Stimulated activated CD4-positive, alpha-beta T cell treated with anti-CD3 and anti-CD28 coated beads, Interleukin-1b, Interleukin-23, amount 100 ng/mL, for 24 hours (primary cell): ENCODE measurements around the gene FOXK2.
"Not testable (repeated sequence)": the region's sequence is repeated elsewhere in the genome, so short reads cannot be mapped to it uniquely, and the experiment has no call there.

Source experiments
- DNase-seq, 4 experiments: peaks; one replicate each; pipeline ENCODE4 v3.0.0-alpha.2; 2020; ENCODE audit warnings: low read depth in 4 of 4, low spot score in 1 of 4

FOXK2 gene

DNA sequence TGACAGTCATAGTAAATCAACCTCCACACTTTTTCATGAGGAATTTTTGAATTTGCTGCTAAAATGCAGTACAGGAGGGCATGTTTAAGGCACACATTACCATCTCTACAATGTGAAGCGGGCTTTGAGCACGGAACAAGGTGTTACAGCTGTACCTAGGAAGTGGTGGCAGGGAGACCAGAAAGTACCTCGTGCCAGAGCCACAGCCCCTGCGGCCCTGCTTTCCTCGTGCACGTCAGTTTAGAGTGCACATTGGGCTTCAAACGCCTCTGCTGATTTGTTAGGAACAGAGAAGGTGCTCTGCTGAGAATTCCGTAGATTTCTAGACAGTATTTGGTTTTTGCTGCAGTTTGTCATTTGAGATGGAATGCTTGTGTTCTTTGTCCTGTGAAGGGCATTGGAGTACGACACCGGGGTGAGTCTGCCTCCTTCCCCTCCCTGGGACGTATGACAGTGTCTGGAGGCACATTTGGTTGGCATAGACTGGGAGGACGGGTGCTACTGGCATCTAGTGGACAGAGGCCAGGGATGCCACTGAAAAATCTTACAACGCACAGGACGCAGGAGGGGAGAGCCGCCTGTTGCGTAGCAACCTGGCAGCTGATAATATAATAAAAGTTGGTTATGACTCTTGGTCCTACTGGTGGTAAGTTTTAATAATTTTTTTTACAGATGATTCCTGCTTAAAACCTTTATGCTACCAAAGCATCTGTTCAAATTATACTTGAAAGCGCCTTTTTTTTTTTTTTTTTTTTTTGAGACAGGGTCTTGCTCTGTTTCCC lies 9.1 kb downstream of the FOXK2 start:
- no peak for DNase-seq

DNA sequence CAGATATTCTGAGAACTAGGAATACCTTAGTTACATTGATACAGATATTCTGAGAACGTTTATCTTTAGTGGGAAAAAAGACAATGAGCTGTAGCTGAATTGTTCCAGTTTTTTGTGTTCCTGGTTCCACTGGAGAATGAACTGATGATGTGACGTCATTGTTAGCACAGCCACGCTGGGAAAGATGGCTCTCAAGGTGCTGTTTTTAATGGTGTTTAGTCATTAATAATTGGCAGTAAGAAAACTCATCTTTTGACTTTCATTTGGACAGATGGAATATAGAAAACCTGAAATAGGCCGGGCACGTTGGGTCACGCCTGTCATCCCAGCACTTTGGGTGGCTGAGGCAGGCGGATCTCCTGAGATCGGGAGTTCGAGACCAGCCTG lies 10.4 kb downstream of the FOXK2 start:
- no peak for DNase-seq

DNA sequence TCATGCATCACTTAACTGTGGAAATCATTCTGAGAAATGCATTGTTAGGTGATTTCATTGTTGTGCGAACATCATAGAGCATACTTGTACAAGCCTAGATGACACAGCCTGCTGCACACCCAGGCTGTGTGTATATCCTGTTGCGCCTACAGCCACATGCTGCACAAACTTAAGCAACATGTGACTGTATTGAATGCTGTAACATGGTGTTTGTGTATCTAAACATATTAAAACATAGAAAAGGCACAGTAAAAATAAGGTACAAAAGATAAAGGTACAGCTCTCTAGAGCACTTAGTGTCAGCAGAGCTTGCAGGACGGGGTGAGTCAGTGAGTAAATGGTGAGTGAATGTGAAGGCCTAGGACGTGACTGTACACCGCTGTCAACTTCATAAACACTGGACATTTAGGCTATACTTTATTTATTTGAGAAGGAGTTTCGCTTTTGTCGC lies 11.9 kb downstream of the FOXK2 start:
- no peak for DNase-seq

DNA sequence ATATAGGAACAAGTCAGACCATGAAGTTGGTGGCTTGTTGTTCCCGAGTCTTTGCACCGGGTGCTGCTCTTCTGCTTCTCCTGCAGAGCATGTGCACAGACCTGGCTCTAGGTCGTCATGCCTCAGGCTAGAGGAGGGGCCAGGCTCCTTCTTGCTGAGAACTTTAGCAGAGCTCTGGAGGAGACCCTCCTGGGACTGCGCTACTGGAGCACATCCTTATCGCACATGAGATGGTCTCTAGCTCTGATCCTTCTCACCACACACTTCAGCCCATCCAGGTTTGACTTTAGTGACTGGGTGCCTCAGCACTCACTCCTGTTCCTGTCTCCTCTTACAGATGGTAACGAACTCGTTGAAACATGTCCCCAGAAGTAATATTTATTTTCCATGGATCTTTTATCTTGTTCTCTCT lies 14.9 kb downstream of the FOXK2 start:
- DNase-seq: no peak

DNA sequence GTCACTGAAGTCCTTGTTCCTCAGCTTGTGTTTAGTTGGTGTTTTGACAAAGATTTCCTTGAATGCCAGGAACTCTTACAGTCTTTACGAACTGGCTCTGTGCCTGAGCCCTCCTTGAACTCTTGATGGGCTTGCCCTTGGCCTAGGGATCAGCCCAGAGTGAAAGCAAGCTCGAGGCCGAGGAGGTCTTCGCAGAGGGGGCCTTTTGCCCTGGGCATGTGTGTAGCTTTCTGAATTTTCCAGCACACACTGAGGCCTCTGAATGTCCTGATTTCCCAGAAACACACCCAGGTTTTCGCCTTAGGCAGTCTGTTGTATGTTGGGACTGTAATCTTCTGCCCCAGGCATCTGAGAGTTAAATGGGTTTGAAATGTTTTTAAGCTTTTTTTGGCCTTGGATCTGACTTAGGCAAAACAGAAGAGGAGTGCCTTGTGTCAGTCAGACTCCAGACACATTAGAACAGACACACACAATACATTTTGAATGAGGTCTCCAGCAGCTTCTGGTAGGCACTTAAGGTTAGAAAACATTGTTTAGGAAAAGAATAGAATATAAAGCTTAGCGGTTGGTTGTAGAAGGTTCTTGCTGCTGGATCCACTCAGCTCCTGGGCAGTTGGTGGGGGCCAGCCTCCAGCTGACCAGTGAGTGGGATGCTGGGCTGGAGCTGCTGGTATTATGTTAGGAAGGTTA lies 17.1 kb downstream of the FOXK2 start:
- no peak for DNase-seq

DNA sequence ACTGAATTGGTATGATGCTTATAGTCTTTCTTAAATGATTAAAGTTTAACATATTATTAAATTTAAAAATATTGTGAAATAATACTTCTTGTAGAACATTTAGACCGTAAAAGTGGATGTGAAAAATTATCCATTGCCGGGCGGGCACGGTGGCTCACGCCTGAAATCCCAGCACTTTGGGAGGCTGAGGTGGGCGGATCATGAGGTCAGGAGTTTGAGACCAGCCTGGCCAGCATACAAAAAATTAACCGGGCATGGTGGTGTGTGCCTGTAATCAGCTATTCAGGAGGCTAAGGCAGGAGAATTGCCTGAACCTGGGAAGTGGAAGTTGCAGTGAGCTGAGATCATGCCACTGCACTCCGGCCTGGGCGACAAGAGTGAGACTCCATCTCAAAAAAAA lies 17.7 kb downstream of the FOXK2 start:
- not testable (repeated sequence) for DNase-seq

DNA sequence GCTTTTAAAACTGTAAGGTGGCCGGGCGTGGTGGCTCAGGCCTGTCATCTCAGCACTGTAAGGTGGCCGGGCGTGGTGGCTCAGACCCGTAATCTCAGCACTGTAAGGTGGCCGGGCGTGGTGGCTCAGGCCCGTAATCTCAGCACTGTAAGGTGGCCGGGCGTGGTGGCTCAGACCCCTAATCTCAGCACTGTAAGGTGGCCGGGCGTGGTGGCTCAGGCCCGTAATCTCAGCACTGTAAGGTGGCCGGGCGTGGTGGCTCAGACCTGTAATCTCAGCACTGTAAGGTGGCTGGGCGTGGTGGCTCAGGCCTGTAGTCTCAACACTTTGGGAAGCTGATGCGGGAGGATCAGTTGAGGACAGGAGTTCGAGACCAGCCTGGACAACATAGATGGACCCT lies 19.5 kb downstream of the FOXK2 start:
- not testable (repeated sequence) for DNase-seq

DNA sequence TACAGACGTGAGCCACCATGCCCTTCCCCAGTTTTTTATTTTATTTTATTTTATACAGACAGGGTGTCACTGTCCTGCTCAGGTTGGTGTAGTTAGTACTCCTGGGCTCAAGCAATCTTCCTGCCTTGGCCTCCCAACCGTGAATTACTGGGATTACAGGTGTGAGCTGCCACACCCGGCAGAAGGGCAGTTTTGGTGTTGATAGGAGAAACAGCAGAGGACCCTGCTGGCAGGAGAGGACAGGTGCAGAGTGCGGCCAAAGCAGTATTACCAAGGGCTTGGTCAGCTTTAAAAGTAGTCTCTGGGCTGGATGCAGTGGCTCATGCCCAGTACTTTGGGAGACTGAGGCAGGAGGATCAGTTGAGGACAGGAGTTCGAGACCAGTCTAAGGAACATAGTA lies 22.9 kb downstream of the FOXK2 start:
- no peak for DNase-seq

DNA sequence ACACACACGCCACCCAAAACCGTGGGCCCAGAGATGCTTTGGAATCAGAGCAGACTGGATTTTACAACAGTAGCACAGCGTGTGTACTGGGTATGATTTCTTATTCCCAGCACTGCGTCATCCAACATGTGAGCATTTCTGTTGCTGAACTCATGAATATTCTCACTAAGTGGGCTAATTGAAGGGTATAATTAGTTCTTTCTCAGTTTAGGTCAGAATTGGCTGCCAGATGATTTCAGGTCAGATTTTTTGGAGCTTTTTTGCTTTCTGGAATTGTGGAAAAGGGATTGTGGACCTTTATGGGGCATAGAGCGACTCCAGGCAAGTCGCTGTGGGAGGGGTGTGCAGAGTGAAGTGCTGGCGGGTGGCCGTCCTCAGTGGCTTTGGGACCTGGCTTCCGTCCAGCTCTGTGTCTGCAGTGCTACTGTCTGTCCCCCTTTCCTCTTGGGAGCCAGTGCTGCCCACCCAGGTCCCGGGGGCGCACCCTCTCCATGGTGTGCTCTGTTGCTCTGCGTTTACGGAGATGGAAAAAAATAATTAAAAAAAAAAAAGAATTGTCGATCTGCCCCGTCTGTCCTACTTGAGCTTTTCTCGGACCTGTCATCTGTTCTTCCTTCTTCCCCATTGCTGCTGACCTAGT lies 25.0 kb downstream of the FOXK2 start:
- DNase-seq: no peak

DNA sequence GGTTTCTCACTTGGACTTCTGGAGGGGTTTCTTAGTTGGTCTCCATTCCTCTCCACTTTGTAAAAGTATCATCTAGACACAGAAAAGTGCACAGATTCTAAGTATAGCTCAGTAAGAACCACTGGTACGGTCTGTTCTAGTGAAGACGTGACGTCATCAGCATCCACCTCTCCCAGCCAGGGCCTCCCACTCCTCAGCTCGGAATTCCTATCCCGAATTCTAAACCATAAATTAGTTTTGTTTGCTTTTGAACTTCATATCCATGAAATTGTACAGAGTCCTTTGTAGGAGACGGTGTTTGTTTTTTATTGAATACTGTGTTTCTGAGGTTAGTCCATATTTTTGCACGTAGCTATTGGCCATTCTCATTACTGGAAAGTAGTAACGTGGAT lies 25.5 kb downstream of the FOXK2 start:
- no peak for DNase-seq

DNA sequence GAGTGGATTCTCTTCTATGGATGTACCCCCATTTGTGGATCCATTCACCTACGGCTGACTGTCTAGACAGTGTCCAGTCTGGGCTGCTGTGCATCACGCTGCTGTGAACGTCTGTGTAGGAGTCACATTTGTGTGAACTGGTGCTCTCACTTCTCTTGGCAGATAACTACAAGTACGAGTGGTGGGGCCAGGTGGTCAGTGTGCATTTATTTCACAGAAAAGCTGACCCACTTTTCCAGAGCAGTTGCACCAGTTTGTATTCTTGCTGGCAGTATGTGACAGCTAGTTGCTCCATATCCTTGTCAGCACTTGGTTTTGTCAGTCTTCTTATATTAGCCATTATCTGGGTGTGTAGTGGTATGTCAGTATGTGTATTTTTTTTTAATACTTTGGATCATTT lies 28.4 kb downstream of the FOXK2 start:
- DNase-seq: no peak

DNA sequence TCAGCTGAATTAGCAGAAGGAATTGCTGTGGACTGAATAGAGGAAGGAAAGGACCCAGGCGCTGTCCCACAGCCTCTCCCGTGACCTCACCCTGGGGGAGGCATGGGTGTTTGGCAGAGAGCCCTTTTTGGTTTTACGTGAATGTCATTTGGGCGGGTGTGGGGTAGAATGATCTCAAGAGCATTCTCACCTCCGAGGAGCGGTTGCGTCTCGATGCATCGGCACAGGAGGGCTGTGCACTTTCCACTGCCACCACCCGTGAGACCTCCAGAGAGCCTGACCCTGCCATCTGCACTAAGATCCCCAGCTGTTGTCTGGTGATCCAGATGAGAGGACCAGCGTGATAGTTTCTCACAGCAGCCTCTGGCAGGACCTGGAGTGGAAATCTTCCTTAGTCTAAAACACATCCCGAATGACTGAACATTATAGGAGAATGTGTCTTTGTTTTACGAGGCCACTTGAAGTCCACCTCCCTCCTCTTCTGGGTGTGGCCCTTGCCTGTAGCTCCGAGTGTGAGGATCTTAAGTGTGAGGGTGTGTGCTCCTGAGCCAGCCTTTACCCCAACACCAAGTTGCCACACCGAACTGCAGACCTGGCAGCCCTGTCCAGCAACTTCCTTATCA lies 29.3 kb downstream of the FOXK2 start:
- no peak for DNase-seq

DNA sequence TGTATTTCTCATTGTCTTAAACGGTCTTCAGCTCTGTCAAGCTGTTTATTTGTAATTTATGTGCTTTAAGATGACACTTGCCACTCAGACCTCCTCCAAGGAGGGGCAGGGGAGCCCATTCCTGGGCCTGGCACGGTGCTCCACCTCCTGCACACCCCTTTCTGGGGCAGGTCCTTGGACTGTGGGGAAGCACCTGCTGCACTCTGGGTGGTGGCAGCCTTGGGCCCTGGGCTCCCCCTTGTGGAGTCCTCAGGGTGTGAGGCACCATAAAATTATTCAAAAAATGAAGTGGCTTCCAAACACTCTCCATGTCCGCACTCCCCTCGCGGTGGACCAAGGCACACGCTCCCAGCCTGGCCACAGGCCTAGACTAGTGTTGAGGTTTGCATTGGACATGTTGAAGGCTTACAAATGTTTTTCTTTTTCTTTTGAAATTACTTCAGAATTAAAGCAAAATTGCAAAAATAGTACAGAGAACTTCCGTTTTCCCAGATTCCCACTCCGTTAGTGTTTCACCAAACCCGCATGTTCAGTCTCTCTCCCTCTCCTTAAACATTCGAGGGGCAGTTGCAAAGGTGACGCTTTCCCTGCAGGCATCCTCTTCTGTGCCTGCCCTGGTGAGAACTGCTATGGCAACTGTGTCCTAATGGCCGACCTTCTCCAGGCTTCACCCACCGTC lies 32.4 kb downstream of the FOXK2 start:
- DNase-seq: peak; percentile 39 to 71 (median 52)

DNA sequence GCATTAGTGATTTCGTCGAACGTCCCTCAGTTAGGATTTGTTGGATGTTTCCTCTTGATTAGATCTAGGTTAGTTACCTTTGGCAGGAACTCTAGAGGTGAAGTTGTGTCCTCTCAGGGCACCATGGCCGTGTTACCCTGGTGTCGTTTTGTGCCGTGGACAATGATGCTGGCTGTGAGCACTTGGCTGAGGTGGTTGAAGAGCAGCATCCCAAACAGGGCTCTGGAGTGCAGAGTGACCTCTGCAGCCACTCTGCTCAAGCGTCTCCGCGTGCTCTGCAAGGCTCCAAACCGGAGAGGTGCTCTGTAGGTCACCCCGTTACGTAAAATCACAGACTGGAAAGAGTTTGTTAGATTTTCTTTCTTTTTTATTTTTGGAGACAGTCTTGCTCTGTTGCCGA lies 33.0 kb downstream of the FOXK2 start:
- DNase-seq: no peak

DNA sequence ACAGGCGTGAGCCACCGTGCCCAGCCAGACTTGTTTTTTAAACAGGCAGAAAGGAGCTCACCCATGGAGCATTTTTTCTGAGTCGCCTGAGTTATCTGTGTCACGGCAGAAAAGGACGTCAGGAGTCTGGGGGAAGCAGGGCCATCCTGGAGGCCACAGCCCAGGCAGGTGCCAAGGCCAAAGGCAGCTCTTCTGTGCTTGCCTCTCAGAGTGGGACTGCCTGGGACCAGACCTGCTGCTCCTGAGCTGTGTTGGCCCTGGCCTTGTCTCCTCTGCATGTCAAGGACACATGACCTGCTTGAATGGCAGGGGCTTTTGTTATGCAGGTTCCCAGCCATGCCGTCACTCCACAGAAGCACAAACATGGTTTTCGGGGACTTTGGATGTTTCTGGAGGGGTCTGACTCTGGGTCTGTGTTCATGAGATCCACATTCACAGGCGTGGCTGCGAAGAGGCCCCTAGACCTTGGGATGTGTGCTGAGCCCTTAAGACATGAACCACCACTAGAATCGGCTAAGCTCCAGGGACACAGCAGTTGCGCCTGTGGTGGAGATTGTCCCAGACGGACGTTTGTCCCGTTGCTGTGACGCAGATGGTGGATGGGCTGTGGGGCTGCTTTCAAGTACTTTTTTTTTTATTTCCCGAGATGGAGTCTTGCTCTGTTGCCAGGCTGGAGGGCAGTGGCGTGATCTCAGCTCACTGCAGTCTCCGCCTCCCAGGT lies 33.8 kb downstream of the FOXK2 start:
- DNase-seq: no peak

DNA sequence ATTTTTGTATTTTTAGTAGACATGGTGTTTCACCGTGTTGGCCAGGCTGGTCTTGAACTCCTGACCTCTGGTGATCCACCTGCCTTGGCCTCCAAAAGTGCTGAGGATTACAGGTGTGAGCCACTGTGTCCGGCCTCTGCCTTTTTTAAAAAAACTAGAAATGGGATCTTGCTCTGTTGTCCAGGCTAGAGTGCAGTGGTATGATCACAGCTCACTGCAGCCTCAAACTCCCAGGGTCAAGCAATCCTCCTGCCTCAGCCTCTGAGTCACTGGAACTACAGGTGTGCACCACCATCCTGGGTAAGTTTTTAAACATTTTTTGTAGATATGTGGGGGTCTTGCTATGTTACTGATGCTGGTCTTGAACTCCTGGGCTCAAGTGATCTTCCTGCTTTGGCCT lies 38.0 kb downstream of the FOXK2 start:
- not testable (repeated sequence) for DNase-seq

DNA sequence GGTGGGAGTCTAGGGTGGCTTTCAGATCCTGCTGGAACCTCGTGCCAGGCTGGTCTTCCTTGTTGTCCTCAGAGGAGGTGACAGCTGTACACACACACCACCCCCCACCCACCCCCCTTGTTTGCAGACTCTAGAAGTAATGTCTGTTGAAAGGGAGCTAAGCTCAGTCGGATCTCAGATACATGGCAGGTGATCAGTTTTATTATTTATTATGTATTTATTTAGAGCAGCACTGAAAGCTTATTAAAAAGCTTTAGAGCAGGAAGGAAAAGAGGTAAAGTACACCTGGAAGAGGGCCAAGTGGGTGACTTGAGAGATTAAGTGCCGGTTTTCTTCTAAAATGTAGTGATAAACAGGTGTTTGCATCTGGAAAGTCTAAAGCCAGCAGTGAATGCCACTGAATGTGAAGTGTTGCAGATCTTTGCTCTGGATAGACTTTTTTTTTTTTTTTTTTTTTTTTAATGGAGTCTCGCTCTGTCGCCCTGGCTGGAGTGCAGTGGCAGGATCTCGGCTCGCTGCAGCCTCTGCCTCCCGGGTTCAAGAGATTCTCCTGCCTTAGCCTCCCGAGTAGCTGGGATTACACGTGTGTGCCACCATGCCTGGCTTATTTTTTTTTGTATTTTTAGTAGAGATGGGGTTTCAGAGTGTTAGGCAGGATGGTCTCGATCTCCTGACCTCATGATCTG lies 40.2 kb downstream of the FOXK2 start:
- no peak for DNase-seq

DNA sequence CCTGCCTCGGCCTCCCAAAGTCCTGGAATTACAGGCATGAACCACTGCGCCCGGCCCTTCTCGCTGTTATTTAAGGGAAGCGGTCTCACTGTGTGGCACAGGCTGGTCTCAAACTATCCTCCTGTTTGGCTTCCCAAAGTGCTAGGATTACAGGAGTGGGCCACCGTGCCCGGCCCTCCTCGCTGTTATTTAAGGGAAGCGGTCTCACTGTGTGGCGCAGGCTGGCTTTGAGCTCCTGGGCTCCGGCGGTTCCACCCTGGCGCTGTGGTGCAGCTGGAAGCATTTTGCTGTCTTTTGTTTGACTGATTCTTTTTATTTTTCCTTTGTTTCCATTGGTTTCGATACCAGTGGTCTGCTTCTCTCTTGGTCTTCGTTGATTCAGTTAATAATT lies 40.7 kb downstream of the FOXK2 start:
- no peak for DNase-seq

DNA sequence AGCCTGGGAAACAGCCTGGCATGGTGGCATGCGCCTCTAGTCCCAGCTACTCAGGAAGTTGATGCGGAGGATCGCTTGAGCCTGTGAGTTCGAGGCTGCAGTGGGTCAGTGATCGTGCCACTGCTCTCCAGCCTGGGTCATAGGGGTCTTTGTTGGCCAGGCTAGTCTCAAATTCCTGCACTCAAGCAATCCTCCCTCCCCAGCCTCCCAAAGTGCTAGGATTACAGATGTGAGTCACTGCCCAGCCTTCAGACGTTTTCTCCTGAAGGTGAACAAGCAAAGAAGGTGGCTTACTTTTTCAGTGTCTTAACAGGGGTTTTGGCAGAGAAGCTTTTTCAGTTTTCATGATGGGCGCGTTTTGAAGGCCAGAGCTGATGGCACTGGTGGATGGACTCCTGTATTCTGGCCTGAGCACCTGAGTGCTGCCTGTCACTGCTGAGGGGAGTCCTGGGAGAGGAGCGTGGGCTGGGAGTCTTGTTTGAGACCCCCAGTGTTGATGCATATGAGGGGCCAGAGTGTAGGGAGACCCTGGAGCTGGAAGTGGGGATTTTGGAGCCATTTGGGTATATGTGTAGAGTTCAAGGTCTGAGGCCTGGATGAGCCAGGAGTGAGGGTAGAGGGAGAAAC lies 41.4 kb downstream of the FOXK2 start:
- DNase-seq: no peak
